WTC11 (cell line): ENCODE data around the gene MYO15A. TPM values are rescaled to one million over a fixed set of nuclear protein-coding genes. Genes with fewer than 3 reads are reported as not detected.

Experiments
- ATAC-seq: fragments of 200-7000 bp; cut with Tn5 transposase; 2 replicates; pipeline ENCODE4 v1.10.0; 2021; ENCODE audit warnings: mild to moderate bottlenecking, moderate library complexity
- CTCF ChIA-PET: fragments of 300-600 bp; sonication (Branson Sonifier 250); formaldehyde crosslinking; loops from one replicate; lab custom pipeline; 2021; ENCODE audit warnings: antibody characterized with exemption; lab: Charles Lee
- POLR2A ChIA-PET: fragments of 350-600 bp; sonication (Branson Sonifier 250); formaldehyde crosslinking; loops from one replicate; lab custom pipeline; 2021; ENCODE audit warnings: antibody characterized with exemption; lab: Charles Lee
- DNase-seq: peaks from one replicate; pipeline ENCODE4 v3.0.0; 2021; ENCODE audit warnings: low spot score
- H3K27ac Mint-ChIP-seq: 2 replicates; pipeline ENCODE4 v1.8.0; 2021; ENCODE audit warnings: mixed read lengths
- H3K27me3 Mint-ChIP-seq: 2 replicates; pipeline ENCODE4 v1.8.0; 2021; ENCODE audit warnings: low read depth, mild to moderate bottlenecking, moderate library complexity, mixed read lengths
- H3K36me3 Mint-ChIP-seq: 2 replicates; pipeline ENCODE4 v1.8.0; 2021; ENCODE audit warnings: mixed read lengths
- H3K4me1 Mint-ChIP-seq: 2 replicates; pipeline ENCODE4 v1.8.0; 2022; ENCODE audit warnings: mixed read lengths
- H3K4me3 Mint-ChIP-seq: 2 replicates; pipeline ENCODE4 v1.8.0; 2021; ENCODE audit warnings: mild to moderate bottlenecking, moderate library complexity, mixed read lengths
- H3K9me3 Mint-ChIP-seq: 2 replicates; pipeline ENCODE4 v1.8.0; 2021; ENCODE audit warnings: mixed read lengths
- AR ChIP-seq: fragments of 250-450 bp; sonication (Bioruptor Pico); IDR thresholded peaks from 2 replicates; pipeline ENCODE4 v1.9.0; 2021; ENCODE audit warnings: mild to moderate bottlenecking
- ARID4B ChIP-seq: sonication (generic); formaldehyde crosslinking; IDR thresholded peaks from 2 replicates; pipeline ENCODE4 v1.8.0; 2023; ENCODE audit warnings: missing genetic modification reagents, mild to moderate bottlenecking, borderline replicate concordance
- E2F1 ChIP-seq: sonication (generic); formaldehyde crosslinking; IDR thresholded peaks from 2 replicates; pipeline ENCODE4 v1.8.0; 2022; ENCODE audit warnings: mild to moderate bottlenecking, missing genetic modification reagents
- E2F5 ChIP-seq: sonication (generic); formaldehyde crosslinking; IDR thresholded peaks from 2 replicates; pipeline ENCODE4 v1.8.1; 2022; ENCODE audit warnings: mild to moderate bottlenecking, moderate library complexity, missing genetic modification reagents
- FOXJ3 ChIP-seq: sonication (generic); formaldehyde crosslinking; IDR thresholded peaks from 2 replicates; pipeline ENCODE4 v1.9.0; 2021; ENCODE audit warnings: missing genetic modification reagents, mild to moderate bottlenecking, borderline replicate concordance
- FOXP1 ChIP-seq: sonication (generic); formaldehyde crosslinking; IDR thresholded peaks from 2 replicates; pipeline ENCODE4 v1.8.0; 2022; ENCODE audit warnings: missing genetic modification reagents, mild to moderate bottlenecking, moderate library complexity, borderline replicate concordance
- HMGA2 ChIP-seq: fragments of 250-450 bp; sonication (Bioruptor Pico); IDR thresholded peaks from 2 replicates; pipeline ENCODE4 v1.4.0; 2021; ENCODE audit warnings: mild to moderate bottlenecking, moderate library complexity
- HMGXB4 ChIP-seq: sonication (generic); formaldehyde crosslinking; IDR thresholded peaks from 2 replicates; pipeline ENCODE4 v1.8.1; 2023; ENCODE audit warnings: mild to moderate bottlenecking, moderate library complexity, missing genetic modification reagents
- KAT7 ChIP-seq: sonication (generic); formaldehyde crosslinking; IDR thresholded peaks from 2 replicates; pipeline ENCODE4 v1.8.1; 2023; ENCODE audit warnings: missing genetic modification reagents, mild to moderate bottlenecking, borderline replicate concordance
- MAX ChIP-seq: sonication (generic); formaldehyde crosslinking; IDR thresholded peaks from 2 replicates; pipeline ENCODE4 v1.8.0; 2022; ENCODE audit warnings: mild to moderate bottlenecking, missing genetic modification reagents
- NFYB ChIP-seq: sonication (generic); formaldehyde crosslinking; conservative IDR thresholded peaks from 2 replicates; pipeline ENCODE4 v1.8.0; 2022; ENCODE audit warnings: low read depth, missing genetic modification reagents
- PRRX2 ChIP-seq: fragments of 250-450 bp; sonication (Bioruptor Pico); IDR thresholded peaks from 2 replicates; pipeline ENCODE4 v1.8.0; 2021; ENCODE audit warnings: mild to moderate bottlenecking
- SOX15 ChIP-seq: fragments of 250-450 bp; sonication (Bioruptor Pico); IDR thresholded peaks from 2 replicates; pipeline ENCODE4 v1.9.0; 2021; ENCODE audit warnings: mild to moderate bottlenecking
- TCF7 ChIP-seq: sonication (generic); formaldehyde crosslinking; IDR thresholded peaks from 2 replicates; pipeline ENCODE4 v1.8.0; 2022; ENCODE audit warnings: mild to moderate bottlenecking, low read depth, missing genetic modification reagents, moderate library complexity
- TEAD4 ChIP-seq: sonication (generic); formaldehyde crosslinking; IDR thresholded peaks from 2 replicates; pipeline ENCODE4 v1.8.0; 2022; ENCODE audit warnings: mild to moderate bottlenecking, missing genetic modification reagents
- USF1 ChIP-seq: sonication (generic); formaldehyde crosslinking; IDR thresholded peaks from 2 replicates; pipeline ENCODE4 v1.8.0; 2022; ENCODE audit warnings: mild to moderate bottlenecking, missing genetic modification reagents
- ZBTB21 ChIP-seq: sonication (generic); formaldehyde crosslinking; IDR thresholded peaks from 2 replicates; pipeline ENCODE4 v1.8.1; 2023; ENCODE audit warnings: mild to moderate bottlenecking, missing genetic modification reagents, borderline replicate concordance
- ZNF219 ChIP-seq: sonication (generic); formaldehyde crosslinking; IDR thresholded peaks from 2 replicates; pipeline ENCODE4 v1.8.0; 2023; ENCODE audit warnings: missing genetic modification reagents, mild to moderate bottlenecking, borderline replicate concordance
- ZNF281 ChIP-seq: sonication (generic); formaldehyde crosslinking; IDR thresholded peaks from 2 replicates; pipeline ENCODE4 v1.8.0; 2023; ENCODE audit warnings: mild to moderate bottlenecking, missing genetic modification reagents
- ZNF671 ChIP-seq: fragments of 250-450 bp; sonication (Bioruptor Pico); IDR thresholded peaks from 2 replicates; pipeline ENCODE4 v1.8.0; 2021; ENCODE audit warnings: mild to moderate bottlenecking
- total RNA-seq: library from RNA; stranded (reverse); gene quantifications from 3 replicates; pipeline ENCODE4 v1.2.3, GENCODE V29; 2021

MYO15A gene
- total RNA-seq, 1 experiment from 2014 or later = 2.6 TPM

- TF ChIP-seq ZNF281 (CRISPR knock-in tag) (no peak), ZBTB21 (CRISPR knock-in tag) (no peak), FOXJ3 (CRISPR knock-in tag) (no peak), NFYB (CRISPR knock-in tag) (no peak), AR (CRISPR knock-in tag) (0 out of 2 replicates have a peak, but pooled peaks have one; percentile 16), E2F1 (CRISPR knock-in tag) (no peak), E2F5 (CRISPR knock-in tag) (peak; percentile 31), ZNF671 (CRISPR knock-in tag) (no peak), MAX (CRISPR knock-in tag) (no peak), FOXP1 (0 out of 2 replicates have a peak, but pooled peaks have one; percentile 36), KAT7 (CRISPR knock-in tag) (no peak)
Observed at GRCh38 chr17:18182110-18182977, 73.8 kb downstream of the MYO15A start (continued).

GRCh38 chr17:18182978-18183333 is 74.4 kb downstream of the MYO15A start:
- H3K4me1 Mint-ChIP-seq = peaks cover 40% of the 10 kb centered on the region
- DNase-seq = no peak
- TF ChIP-seq SOX15 (CRISPR knock-in tag) = no peak
- no peak for TF ChIP-seq TCF7 (CRISPR knock-in tag)
- TF ChIP-seq HMGA2 = no peak
- TF ChIP-seq HMGXB4 (CRISPR knock-in tag) = peak; percentile 38; the same call in 1 of the 2 replicates
- no peak for TF ChIP-seq ZNF219 (CRISPR knock-in tag)
- TF ChIP-seq TEAD4 = no peak
- TF ChIP-seq ARID4B (CRISPR knock-in tag) = 0 out of 2 replicates have a peak, but pooled peaks have one; percentile 43
- no peak; the same call in 1 of the 2 replicates for TF ChIP-seq USF1 (CRISPR knock-in tag)
- TF ChIP-seq PRRX2 = no peak

More at GRCh38 chr17:18182978-18183333, 74.4 kb downstream of the MYO15A start:
- CTCF ChIA-PET = interaction anchor here (0.5 to 4.3 kb wide), 14 partner anchors 9 to 215 kb away, joined by 3 to 44 read pairs (median 6); no protein-coding TSS in a partner anchor
- peak overlapping the region; percentile 93 for H3K4me3 Mint-ChIP-seq
- H3K27ac Mint-ChIP-seq = peak overlapping the region; percentile 99
- H3K9me3 Mint-ChIP-seq = no peaks in the 10 kb centered on the region
- no peaks in the 10 kb centered on the region for H3K27me3 Mint-ChIP-seq
- POLR2A ChIA-PET = interaction anchor here (1.1 to 2.9 kb wide), 3 partner anchors 25 to 42 kb away, joined by 3 to 17 read pairs (median 11); no protein-coding TSS in a partner anchor
- peak; percentile 5 for ATAC-seq
- peaks cover 21% of the 10 kb centered on the region for H3K36me3 Mint-ChIP-seq
